ENCODE measurements around the gene GALT.

The GALT gene

DNA sequence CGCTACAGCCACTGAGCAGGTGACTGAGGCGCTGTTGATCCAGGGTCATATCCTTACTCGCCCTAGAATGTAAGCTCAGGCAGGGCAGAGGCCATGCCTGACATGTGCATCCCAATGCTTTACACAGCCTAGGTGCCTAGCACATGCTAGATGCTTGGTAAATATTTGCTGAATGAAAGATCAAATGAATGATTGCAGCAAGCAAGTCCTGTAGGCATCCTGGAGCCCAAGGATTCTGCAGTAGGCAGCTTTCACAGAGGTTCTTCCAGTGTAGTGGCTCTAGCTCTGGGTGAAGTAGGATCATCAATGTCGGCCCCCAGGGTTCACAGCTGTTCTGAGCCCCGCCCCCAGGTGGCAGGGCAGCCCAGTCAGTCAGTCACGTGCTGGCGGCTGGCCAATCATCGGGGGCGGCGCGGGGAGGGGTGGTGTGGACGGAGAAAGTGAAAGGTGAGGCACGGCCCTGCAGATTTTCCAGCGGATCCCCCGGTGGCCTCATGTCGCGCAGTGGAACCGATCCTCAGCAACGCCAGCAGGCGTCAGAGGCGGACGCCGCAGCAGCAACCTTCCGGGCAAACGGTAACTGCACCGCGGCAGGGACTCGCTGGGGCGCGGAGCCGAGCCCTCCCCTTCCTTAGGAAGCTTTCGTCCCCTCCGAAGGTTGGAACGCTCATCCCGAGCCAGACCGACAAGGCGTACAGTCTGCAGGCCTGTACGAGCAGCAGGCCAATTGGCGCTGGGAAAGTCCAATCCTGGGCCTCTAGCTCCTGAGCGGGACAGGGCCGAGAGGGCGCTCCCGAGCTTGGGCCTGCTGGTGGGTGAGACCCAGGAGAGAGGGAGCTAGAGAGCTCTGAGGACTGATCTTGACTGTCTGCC is at the start of gene GALT:
Gene GALT (plus strand): TSS at position 465 of the 873 bp plus-strand sequence. CDS start 30 bp downstream, at position 495.
- peak; percentile 94 for DNase-seq (ENCODE audit: low read depth)

DNA sequence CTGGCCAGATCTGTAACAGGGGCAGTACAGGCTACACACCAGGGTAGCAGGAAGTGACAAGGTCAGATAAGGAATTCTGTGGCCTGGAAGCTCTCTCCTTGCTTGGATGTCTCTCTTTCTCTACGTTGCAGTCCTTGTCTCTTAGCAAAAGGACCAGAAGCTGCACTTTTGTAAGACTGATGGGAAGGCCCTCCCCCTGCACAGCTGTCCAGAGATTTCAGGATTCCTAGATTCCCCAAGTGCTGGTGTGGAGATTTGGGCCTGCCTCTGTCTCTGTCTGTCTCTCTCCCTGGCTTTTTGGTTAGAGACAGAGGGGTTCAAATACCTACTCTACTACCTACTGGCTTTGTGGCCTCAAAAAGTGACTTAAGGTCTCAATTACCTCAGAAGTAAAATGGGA is 46.9 kb upstream of the GALT start:
- DNase-seq (ENCODE audit: low read depth): no peak

DNA sequence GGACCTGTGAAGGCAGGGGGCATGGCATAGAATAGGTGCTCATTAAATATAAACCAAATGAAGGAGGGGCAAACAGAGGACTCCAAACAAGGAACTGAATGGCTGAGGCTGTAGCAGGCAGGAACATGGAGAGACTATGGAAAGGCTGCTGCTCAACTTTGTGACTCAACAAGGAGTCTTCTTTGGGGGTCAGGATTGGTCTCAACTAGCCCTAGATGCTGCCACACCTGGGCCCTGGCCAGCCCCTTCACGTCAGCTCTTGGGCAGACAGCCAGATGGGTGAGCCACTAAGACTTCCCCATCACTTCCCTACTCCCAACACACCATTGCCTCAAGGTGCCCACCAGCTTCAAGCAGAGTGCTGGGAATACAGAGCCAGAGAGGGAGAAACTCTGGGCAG is 45.6 kb upstream of the GALT start:
- DNase-seq (ENCODE audit: low read depth): no peak

DNA sequence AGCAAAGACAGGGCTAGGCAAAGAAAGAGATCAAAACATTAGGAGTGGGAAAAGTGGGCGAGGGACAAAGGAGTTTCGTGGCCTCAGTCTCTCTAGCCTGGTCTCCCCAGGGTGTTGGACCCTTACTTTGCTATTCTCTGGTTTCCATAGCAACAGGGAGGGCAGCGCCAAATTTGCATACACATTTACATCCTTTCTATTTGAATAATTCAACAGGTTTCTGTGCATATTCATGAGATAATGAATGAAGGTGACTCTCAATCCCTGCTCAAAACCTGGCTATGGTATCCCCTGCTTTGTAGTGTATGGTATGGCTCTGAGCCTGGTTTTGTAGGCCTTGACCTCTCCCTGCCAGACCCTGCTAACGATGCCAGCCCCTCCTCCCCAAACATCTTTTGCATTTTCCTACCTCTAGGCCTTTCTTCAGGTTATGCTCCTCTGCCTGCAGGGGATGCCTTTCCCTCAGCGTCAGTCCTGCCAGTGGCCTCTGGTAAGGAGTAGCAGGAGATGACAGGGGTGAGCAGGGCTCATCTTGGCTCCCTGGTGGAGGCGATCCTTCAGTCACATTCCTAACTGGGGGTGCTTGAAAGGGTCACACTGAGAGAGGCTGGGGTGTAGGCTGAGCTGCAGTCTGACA is 44.4 kb upstream of the GALT start:
- DNase-seq (ENCODE audit: low read depth): no peak

DNA sequence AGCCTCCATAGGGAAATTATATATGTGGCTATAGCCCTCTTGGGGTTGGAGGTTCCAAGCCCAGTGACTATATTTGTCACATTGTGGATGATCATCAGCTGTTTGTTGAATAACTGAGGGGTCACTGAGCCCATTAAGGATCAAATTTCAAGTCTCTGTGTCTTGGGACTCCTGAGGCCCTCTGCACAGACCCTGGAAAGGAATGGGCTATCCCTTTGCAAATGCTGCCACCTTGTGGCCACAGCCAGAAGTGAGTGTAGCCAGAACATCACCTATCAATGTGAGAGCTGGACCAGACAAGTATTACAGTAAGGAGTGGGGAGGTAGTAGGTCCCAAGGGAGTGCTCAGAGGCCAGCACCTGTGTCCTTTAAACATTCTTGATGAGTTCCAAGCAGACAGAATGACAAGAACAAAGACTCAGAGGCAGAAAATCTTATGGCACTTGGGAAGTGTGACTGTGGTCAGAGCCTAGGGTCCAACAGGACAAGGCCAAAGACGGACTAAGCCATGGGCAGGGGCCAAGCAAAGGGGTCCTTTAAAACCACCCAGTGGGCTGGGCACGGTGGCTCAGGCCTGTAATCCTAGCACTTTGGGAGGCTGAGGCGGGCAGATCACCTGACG is 42.8 kb upstream of the GALT start:
- peak; percentile 50 for DNase-seq (ENCODE audit: low read depth)

DNA sequence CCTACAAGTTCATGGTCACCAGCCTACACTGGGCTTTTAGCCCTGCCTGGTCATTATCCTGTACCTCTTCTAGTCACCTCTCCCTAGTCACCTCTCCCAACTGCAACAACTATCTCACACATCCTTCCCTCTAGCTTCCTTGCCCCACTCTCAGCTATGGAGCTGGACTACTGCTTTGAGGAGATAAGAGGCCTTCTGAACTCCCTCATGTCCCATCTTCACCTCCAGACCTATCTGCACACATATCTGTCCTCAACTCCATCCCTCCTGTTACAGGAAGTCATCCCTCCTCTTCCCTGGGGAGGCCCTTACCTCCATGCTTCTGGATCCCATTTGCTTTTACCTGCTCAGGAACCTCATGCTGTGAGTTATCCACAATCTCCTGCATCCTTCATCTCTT is 40.3 kb upstream of the GALT start:
- DNase-seq (ENCODE audit: low read depth): no peak

DNA sequence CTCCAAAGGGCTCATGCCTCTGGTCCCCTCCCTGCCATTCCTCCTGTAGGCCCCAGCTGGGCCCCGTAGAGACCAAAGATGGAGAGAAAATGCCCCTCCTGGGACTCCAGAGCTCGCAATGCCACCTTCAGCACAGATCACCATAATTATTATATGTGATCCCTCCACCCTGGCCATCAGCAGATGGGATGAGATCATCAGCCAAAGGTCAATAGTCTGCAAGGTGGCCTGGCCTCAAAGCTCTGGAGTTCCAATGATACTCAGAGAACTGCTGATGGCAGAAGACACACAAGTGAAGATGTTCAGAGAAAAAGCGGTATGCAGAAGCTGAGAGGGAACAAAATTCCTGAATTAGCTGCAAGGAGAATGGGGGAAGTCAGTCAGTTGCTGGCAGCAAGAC is 39.6 kb upstream of the GALT start:
- no peak for DNase-seq (ENCODE audit: low read depth)

DNA sequence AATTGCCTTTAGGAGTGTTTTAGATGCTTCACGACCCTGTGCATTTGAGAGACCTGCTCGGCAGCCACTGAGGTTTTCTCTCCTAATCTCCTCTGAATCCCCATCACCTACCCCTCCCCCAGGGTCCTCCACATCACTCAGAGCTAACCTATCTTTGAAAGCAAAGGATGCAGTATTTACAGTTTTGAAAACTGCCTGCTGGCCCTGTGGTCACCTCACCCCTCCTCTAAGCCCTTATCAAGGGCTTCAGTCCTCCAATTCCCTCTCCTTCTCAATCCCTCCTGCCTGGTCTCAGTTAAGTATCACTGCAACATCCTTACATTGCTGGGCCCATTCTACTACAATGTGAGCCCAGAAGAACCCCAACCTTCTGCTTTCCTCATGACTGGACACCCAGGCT is 39.1 kb upstream of the GALT start:
- no peak for DNase-seq (ENCODE audit: low read depth)

DNA sequence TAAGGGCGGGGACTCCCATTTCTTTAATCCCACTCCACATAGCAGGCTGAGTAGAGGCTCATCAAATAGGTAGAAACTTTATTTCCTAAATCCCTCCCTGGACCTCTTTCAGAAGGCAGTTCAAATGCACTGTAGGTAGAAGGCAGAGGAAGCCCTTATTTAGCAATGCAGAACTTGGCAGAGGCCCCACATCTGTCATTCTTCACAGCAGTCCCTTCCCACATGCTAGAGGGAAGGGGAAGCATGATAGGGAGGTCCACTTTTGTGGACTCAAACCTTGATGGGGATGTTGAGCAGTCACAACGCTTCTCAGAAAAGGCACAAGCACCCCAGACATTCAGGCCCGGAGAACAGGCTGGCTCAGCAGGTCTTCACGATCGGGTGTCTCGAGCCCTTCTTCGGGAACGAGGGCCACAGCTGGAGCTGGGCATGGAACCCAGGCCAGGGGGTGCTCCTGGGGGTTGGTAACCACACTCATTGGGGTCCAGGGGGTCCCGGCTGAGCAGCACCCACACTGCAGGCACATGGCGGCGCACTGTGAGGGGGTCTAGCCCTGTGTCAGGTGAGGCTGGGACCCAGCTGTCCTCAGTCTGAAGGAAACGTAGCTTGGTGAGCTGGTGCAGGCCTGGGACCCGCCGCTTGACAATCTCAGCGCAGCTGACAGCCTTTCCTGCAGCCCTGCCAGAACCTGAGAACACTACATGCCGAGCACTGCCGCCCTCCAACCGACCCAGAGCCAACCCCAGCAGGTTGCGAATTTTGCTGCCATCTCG is 35.9 kb upstream of the GALT start:
- no peak for DNase-seq (ENCODE audit: low read depth)

DNA sequence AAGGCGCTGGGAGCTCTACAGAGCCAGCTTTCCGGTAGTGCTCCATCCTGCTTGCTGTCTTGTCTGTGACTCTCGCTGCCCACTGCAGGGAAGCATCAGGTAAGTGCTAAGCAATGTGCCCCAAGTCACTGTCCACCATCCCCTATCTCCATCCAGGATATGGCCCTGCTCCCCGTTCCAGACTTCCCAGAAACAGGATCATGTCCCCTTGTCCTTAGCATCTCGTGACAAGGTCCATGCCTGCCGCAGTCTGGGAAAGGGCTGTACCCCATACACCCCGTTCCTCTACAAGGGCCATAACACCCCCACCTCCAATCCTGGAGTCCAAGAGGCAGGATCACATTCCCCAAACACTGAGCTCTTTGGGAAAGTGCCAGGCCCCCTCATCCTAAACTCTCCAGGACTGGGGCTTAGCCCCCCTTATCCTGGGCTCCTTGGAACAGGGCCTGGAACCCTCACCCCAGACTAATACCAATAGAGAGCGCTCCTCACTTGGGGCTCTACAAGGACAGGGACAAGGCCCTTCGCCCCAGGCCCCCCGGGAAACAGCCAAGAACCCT is 35.1 kb upstream of the GALT start:
- DNase-seq (ENCODE audit: low read depth): no peak

DNA sequence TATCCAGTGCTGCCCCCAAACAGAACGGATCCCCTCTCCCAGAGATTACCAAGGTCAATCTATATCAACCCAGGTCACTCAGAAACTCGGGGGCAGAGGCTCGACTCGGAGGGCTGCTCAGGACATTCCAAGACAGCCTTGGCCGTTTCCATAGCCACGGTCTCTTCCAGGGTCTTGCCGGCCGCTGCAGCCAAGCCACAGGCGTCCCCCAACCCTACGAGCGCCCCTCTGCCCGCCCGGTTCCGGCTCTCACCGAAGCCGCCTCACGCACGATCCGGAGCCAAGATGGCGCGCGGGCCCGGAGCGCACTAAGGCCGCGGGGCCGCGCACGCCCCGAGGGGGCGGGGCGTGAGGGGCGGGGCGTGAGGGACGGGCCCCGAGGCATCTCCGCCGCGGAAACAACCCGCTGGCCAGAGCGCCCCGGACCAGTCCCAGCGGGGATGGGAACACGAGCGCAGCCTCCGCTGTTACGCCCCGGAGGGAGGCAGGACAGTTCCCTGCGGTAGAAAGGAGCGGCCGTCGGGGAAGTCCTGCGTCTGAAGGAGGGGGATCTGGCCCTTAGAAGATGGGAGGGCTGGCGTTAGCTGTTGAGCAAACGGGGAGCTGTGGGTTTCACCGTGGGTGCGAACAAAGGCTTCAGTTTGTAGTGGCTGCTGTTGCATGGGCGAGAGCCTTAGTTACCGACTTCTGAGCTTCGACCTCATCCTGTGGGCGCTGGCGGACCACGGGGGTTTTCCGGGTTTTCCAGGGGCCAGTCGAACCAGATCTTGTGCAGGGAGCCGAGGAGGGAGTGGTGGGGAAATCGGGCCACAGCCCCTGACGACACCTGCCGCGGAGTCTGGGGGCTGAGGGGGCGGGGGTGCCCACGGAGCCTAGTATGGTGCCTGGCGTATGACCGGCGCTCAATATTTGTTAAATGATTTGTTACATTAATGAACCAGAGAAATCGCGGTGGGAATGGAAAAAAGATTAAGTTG is 34.4 kb upstream of the GALT start, which contains the start of gene RPP25L:
Gene RPP25L (minus strand): TSS at position 287 of the 977 bp plus-strand sequence. CDS start 801 bp downstream, outside the sequence.
- DNase-seq (ENCODE audit: low read depth): peak; percentile 75

DNA sequence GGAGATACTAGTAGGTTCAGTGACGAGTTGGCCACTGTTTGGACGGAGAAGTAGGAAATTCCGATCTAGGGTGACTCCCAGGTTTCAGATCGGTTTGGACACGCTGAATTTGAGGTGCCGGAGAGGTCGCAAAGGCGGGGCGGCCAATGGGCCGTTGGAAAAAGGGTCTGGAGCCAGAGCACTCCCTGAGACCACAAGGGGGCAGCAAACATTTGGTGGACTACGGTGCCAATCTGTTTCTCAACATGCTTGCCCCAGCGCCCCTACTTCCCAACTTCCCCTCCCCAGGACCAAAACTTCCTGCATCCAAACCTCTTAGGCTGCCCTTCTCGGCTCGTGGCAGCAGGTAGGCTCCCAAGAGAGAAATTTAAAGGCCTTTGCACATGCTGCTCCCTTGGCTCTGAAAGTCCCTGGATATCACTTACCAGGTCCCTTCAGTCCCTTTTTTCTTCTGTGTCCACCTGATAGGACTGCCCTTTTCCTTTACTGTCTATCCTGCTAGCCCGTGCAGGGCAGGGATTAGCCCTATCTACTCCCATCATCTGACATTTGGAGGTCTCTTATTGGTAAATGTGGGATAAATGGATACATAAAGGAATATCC is 33.6 kb upstream of the GALT start:
- peak; percentile 39 for DNase-seq (ENCODE audit: low read depth)

DNA sequence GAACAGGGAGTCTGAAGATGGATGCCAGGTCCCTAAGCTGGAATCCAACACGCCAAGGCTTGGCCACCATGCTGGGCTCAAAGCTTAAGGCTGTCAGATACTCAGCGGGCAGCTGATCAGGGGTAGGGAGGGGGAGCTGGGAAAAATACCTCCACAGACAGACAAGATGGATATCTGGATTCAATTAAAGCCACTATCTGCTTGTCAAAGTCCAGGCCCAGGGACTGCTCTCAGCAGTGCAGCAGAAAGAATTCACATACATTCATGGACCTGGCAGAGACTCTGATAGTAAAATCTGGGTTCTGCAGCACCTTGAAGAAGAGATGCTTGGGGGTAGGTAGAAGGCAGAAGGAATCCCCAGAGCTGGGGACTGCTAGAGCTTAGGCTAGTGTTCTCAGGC is 31.3 kb upstream of the GALT start:
- no peak for DNase-seq (ENCODE audit: low read depth)

DNA sequence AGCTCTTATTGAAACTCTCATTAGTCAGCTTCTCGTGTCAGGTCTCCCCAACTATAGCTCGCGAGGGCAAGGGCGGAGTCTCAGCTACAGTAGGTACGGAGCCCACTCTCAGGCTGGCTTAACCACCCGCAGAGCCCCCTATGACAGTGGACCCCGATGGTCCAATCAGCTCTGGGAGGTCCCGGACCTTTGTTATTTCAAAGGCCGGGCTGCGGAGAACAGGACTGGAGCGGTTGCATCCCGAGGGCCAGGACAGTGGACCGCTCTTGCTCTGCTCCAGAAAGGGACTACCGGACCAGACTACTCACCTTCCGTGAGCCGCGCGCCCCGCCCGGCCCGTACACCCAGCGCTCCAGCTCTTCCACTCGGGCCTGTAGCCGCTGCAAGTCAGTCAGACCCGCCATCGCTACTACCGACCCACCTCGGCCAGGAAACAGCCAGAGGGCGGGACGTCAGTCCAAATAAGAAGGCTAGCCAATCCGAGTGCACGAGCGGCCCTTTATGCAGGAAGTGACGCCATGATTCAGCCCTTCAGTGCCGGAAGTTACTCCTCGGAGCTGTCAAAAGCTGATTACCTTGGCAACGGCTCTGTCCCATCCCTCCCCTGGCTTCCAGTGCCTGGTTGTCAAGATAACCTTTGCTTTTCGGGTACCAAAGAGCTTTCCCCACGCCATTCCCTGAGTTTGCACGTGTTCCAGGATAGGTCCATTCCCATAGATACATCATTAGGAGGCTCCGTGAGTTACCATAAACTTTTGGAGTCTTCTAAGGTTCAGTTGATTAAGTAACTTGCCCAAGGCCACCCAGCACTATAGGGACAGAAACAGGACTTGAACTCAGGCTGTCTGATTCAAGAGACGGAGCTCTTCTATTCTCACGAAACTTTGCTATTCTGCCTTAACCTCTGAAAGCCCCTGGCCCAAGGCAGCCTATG is 26.1 kb upstream of the GALT start, which contains the start of gene DCTN3:
Gene DCTN3 (minus strand): TSS at position 435 of the 934 bp plus-strand sequence. CDS start 31 bp downstream, at position 404.
- DNase-seq (ENCODE audit: low read depth): peak; percentile 75

DNA sequence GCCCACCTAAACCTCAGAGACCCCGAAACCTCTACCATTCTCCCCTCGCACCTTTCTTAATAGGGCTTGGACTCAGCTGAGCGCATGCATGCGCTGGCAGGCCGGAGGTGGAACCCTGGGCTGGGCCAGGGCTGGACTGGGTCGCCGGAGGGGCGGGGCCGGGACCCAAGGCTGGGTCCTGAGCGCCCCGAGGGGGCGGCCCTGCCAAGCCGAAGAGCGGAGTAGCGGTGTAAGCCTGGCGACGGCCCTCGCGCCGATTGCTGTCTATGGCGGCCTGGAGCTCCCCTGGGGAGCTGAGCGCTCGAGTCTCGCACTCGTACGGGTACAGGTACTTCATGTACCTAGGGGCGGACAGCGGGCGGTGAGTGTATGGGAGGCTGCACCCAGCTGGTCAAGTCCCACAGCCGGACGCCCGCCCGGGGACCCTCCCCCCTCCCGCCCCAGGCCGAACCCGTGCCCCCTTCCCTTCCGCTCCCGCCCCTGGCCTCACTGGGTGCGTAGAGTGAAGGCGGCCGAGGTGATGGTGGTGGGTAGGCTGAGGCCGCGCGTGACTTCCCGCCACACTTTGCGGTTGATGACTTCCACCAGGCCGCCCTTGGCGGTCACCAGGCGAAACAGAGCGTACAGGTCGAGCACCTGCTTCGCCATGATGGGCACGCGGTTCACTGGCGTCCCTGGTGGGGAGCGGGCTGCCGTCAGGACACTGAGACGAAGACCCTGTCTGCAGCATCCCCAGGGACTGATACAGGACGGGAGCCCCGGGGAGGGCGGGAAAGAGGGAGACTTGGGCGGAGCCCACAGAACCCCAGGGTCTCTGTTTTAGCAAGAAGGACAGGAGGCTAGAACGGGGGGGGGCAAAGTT is 22.9 kb upstream of the GALT start:
- DNase-seq (ENCODE audit: low read depth): no peak

DNA sequence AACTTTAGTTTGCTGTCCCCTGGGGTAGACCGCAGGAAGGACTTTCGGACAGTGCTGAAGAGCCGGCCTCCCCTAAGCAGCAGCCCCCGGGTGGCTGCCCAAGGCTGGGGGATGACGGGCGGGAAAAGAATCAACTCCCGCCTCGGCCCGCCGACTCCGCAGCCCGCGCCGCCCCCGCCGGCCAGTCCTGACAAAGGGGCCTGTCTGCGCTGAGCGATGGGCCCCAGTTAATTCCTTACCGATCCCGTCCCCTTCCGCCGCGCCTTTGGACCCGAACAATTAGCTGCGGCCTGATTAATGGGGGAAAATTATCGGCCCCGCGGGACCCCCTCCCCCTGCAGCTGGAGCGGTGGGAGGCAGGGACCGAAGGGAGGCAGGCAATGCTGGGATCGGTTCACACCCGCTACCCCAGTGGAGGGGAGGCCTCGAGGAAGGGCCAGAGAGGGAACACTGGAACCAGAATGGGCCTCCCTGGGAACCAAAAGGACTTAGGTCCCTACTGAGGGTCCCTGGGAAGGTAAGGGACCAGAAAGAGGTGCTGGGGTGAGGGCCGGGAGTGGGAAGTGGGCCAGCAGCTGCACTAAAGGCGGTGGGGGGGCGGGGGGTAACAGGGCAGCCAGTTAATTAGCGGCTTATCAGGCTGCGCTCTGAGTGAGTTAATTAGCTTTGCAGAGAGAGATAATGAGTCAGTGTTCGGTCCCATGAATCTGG is 21.8 kb upstream of the GALT start:
- DNase-seq (ENCODE audit: low read depth): no peak

DNA sequence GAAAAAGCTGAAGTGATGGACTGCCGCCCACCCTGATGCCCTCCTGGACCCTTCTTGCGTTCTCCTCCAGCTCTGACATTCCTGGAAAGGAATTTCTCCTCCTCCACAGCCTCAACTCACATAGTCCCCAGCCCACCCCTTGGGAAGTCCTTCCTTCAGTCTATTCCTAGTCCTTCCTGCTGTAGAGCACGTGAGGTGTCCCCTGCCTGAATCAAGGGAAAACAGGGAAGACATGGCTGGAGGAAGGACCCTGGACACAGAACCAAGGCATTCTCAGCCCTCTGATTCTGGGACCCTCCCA is 21.3 kb upstream of the GALT start:
- no peak for DNase-seq (ENCODE audit: low read depth)
